ENCODE results near the gene PPP6R1. TPM values are rescaled to one million over a fixed set of nuclear protein-coding genes. Genes with fewer than 3 reads are reported as not detected.

The PPP6R1 gene
- total and polyA plus RNA-seq, 2 of the 13 experiments (the other 11 are each of a cell fraction or from before 2014, with no cell fraction given): 25.8 to 54.0 TPM

GRCh38 chr19:55209693-55210472 is 48.9 kb downstream of the PPP6R1 start (continued):
- TF ChIP-seq PRPF4 (IDR thresholded peaks at IDR 0.05; ENCODE audit: low read depth, low read length, poor library complexity, severe bottlenecking): no peak
- TF ChIP-seq HBP1 (CRISPR knock-in tag; IDR thresholded peaks at IDR 0.05; ENCODE audit: low read depth): no peak
- TF ChIP-seq ZNF740 (CRISPR knock-in tag; IDR thresholded peaks at IDR 0.05): no peak
- TF ChIP-seq ZNF446 (CRISPR knock-in tag; IDR thresholded peaks at IDR 0.05): no peak
- no peak for TF ChIP-seq ZNF850 (CRISPR knock-in tag; conservative IDR thresholded peaks at IDR 0.05)
- peak; percentile 74 for TF ChIP-seq PHF21A (CRISPR knock-in tag; IDR thresholded peaks at IDR 0.05)
- TF ChIP-seq REST (IDR thresholded peaks at IDR 0.05; ENCODE audit: borderline replicate concordance in 1 of 2, low read depth in 1 of 2, low read length in 2 of 2): 0 out of 4 replicates have a peak, but pooled peaks of 1 of the 2 experiments have one; percentile 15
- TF ChIP-seq ZSCAN31 (CRISPR knock-in tag; IDR thresholded peaks at IDR 0.05; ENCODE audit: low read depth): peak; percentile 74; the same call in 1 of the 2 replicates
- TF ChIP-seq SALL2 (CRISPR knock-in tag; IDR thresholded peaks at IDR 0.05): no peak
- TF ChIP-seq MTF1 (CRISPR knock-in tag; IDR thresholded peaks at IDR 0.05): no peak
- TF ChIP-seq POLR2AphosphoS2 (IDR thresholded peaks at IDR 0.05; ENCODE audit: low read depth, low read length): no peak
- no peak for TF ChIP-seq ZBTB33 (CRISPR knock-in tag; IDR thresholded peaks at IDR 0.05)
- TF ChIP-seq ZNF83 (CRISPR knock-in tag; IDR thresholded peaks at IDR 0.05; ENCODE audit: borderline replicate concordance): peak; percentile 74; the same call in 1 of the 2 replicates
- peak; percentile 35; the same call in 1 of the 2 replicates for TF ChIP-seq SMAD1 (CRISPR knock-in tag; IDR thresholded peaks at IDR 0.05; ENCODE audit: borderline replicate concordance, low read depth)
- peak; percentile 5; the same call in 1 of the 2 replicates for TF ChIP-seq ZNF558 (CRISPR knock-in tag; IDR thresholded peaks at IDR 0.05; ENCODE audit: borderline replicate concordance)
- peak; percentile 88; the same call in 1 of the 2 replicates for TF ChIP-seq LBX2 (CRISPR knock-in tag; IDR thresholded peaks at IDR 0.05; ENCODE audit: borderline replicate concordance)
- TF ChIP-seq ZNF530 (CRISPR knock-in tag; IDR thresholded peaks at IDR 0.05; ENCODE audit: low read depth): no peak
